Activated T-helper 9 cell treated with anti-CD3 and anti-CD28 coated beads, Interleukin-2, amount 50 U/mL, for 16 hours (primary cell): ENCODE data around the gene ATP11A.

Experiments
- DNase-seq: peaks from one replicate; pipeline ENCODE4 v3.0.0-alpha.2; 2020; ENCODE audit warnings: low read depth

ATP11A gene

GRCh38 chr13:112894673-112895481 lies 205.0 kb downstream of the ATP11A start:
- no peak for DNase-seq

GRCh38 chr13:112895521-112896465 lies 206.0 kb downstream of the ATP11A start:
- no peak for DNase-seq

GRCh38 chr13:112896736-112897602 lies 207.1 kb downstream of the ATP11A start:
- no peak for DNase-seq

- DNase-seq, result no peak
These were observed 207.7 kb downstream of the ATP11A start for GRCh38 chr13:112897603-112897955.

- DNase-seq, result no peak
These were observed 208.2 kb downstream of the ATP11A start for GRCh38 chr13:112897956-112898620.

GRCh38 chr13:112898621-112899280 lies 208.9 kb downstream of the ATP11A start:
- DNase-seq, result no peak

GRCh38 chr13:112899281-112900225 lies 209.7 kb downstream of the ATP11A start:
- DNase-seq, result no peak

GRCh38 chr13:112900226-112900600 lies 210.4 kb downstream of the ATP11A start:
- no peak for DNase-seq

- DNase-seq, result no peak
These were observed 210.9 kb downstream of the ATP11A start for GRCh38 chr13:112900691-112901091.

GRCh38 chr13:112902101-112902651 lies 212.3 kb downstream of the ATP11A start:
- no peak for DNase-seq

- DNase-seq, result no peak
These were observed 212.8 kb downstream of the ATP11A start for GRCh38 chr13:112902669-112903068.

- no peak for DNase-seq
These were observed 213.3 kb downstream of the ATP11A start for GRCh38 chr13:112903071-112903577.

GRCh38 chr13:112903606-112904195 lies 213.9 kb downstream of the ATP11A start:
- no peak for DNase-seq

- no peak for DNase-seq
These were observed 214.7 kb downstream of the ATP11A start for GRCh38 chr13:112904436-112904960.

- DNase-seq, result no peak
These were observed 215.2 kb downstream of the ATP11A start for GRCh38 chr13:112905086-112905485.

- DNase-seq, result no peak
These were observed 215.8 kb downstream of the ATP11A start for GRCh38 chr13:112905619-112905989.

- no peak for DNase-seq
These were observed 216.3 kb downstream of the ATP11A start for GRCh38 chr13:112905990-112906641.

GRCh38 chr13:112907286-112907685 lies 217.4 kb downstream of the ATP11A start:
- no peak for DNase-seq
